NCI-H187 (cell line): ENCODE results near the gene WDR47.
"Not testable (repeated sequence)": the region's sequence is repeated elsewhere in the genome, so short reads cannot be mapped to it uniquely, and the experiment has no call there.

Experiments used
- DNase-seq, 2 experiments: peaks; one replicate each; lab custom pipeline; 2025; lab: John Stamatoyannopoulos, UW

The WDR47 gene

DNA sequence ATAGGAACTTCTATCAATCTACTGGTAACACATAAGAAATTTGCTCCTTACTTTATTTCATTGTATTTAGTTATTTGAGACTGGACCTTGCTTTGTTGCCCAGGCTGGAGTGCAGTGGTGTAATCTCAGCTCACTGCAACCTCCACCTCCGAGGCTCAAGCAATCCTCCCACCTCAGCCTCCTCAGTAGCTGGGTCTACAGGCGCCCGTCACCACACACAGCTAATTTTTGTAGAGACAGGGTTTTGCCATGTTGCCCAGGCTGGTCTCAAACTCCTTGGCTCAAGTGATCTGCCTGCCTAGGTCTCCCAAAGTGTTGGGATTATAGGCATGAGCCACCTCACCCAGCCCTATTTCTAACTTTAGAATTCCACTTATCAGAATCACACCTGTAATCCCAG, 10.2 kb upstream of the WDR47 start:
- not testable (repeated sequence) for DNase-seq

- no peak for DNase-seq
Measured at GRCh38 chr1:109050228-109050995, 8.5 kb upstream of the WDR47 start.

DNA sequence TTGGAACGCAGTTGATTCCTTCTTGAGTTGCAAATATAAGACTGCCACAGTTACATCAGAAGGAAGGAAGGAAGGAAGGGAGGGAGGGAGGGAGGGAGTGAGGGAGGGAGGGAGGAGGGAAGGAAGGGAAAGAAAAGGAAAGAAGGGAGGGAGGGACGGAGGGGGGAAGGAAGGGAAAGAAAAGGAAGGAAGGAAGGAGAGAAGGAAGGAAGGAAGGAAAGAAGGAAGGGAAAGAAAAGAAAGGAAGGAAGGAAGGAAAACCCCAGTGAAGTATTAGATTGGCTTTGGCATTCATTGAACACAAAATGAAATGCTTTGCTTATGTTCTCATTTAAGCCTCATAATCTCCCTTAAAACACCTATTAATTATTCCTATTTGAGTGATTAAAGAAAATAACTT, 6.4 kb upstream of the WDR47 start:
- no peak for DNase-seq

DNA sequence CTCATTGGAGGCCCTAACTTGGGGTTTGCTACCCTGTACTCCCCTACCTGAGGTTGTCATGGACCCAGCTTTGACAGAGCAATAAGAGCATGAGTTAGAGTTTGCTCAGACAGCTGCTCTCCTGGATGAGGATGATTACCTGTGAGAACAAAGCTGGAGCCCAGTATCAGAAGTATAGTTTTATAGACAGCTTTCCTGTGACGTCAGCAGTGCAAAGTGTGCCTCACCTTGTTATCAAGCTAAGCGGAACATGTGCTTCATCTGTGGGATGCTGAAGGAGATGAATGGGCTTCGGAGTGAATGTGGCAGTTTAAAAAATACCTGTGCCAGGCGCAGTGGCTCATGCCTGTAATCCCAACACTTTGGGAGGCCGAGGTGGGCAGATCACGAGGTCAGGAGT, 5.4 kb upstream of the WDR47 start:
- DNase-seq = no peak

- no peak for DNase-seq
Measured at GRCh38 chr1:109046671-109047070, 4.8 kb upstream of the WDR47 start.

DNA sequence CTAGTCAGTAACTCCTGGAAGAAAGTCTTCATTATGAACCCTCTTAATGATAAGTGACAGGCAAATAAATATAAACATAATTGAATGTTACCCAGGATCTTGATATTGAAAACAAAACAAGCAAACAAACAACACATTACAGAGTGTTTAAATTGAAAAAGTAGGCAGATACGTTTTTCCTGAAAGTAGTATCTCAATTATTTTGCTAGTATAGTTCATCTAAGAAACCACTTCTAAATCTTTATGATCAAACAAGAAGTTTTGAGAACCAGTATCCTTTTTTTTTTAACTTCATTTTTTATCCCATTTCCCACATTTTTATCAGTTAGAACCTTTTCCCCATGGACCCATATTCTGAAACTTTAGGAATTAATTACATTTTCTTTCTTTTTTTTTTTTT, 3.7 kb upstream of the WDR47 start:
- DNase-seq = no peak

- no peak for DNase-seq
Measured at GRCh38 chr1:109040989-109041620, 797 bp downstream of the WDR47 start.

- no peak for DNase-seq
Measured at GRCh38 chr1:109040627-109040988, 1.3 kb downstream of the WDR47 start.

GRCh38 chr1:109034382-109034781, 7.5 kb downstream of the WDR47 start:
- no peak for DNase-seq

- DNase-seq = not testable (repeated sequence)
Measured at GRCh38 chr1:109029493-109029892, 12.4 kb downstream of the WDR47 start.

DNA sequence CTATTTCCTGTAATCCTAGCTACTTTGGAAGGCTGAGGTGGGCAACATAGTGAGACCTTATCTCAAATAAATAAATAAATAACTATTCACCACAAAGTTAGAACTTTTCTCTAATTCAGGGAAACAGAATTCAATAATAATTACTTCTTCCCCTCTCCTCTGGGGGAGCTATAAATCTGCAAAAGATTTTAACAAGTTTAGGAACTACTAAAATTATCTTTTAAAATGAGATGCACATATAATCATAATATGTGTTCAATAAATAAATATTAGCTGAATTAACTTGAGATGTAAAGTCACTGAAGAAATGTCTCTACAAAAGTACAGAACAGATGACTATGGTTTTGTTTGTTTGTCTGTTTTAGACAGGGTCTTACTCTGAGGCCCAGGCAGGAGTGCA, 14.1 kb downstream of the WDR47 start:
- no peak for DNase-seq

- no peak for DNase-seq
Measured at GRCh38 chr1:109025694-109026093, 16.2 kb downstream of the WDR47 start.

DNA sequence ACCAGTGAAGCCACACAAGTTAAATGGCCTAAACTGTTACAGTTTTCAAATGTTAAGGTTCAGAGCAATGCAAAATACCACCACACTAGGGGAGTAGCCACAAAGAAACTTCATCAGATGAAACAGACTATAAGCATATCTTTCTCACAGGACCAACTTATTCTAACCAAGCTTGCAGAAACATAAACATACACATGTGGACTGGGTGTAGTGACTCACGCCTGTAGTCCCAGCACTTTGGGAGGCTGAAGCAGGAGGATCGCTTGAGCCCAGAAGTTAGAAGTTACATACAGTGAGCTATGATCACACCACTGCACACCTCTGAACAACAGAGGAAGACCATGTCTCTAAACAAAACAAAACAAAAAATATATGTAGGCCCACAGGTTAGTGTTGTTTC, 17.3 kb downstream of the WDR47 start:
- no peak for DNase-seq

GRCh38 chr1:109020693-109021257, 21.1 kb downstream of the WDR47 start:
- DNase-seq = no peak

DNA sequence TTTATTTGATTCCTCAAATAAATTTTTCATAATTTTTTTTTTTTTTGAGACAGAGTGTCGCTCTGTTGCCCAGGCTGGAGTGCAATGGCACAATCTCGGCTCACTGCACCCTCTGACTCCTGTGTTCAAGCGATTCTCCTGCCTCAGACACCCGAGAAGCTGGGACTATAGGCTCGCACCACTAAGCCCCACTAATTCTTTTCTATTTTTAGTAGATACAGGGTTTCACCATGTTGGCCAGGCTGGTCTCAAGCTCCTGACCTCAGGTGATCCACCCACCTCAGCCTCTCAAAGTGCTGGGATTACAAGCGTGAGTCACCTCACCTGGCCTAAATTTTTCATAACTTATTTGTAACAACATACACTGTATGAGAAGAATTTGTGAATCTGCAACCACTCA, 24.2 kb downstream of the WDR47 start:
- not testable (repeated sequence) for DNase-seq

DNA sequence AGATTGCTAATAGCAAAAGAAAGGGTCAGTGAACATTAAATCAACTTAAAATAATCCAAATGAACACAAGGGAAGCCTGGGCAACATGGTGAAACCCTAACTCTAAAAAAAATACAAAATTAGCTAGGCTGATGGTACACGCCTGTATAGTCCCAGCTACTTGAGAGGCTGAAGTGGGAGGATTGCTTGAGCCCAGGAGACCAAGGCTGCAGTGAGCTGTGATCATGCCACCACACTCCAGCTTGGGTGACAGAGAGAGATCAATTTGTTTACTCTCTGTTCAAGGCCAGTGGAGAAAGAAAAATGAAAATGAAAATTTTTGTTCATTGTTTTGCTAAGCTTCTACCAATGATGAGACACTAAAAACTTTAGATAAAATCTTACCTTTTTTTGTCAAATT, 24.8 kb downstream of the WDR47 start:
- no peak for DNase-seq

DNA sequence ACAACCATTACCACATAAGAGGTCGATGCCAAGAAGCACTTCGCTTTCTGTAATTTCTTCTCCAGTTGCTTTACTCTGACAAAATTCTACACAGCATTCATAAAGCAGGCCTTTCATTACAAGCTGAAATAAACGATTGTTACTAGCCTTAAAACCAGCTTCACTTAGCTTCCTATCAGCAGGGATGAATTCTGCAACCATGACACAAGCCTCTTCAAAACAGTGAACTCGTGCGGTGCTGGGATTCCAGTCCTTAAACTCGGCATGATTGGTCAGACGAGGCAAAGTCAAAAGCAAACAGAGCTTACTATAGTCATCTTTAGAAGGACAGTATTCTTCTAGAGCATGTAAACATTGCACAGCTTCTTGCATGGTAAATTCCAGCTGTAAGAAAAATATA, 30.6 kb downstream of the WDR47 start:
- no peak for DNase-seq

DNA sequence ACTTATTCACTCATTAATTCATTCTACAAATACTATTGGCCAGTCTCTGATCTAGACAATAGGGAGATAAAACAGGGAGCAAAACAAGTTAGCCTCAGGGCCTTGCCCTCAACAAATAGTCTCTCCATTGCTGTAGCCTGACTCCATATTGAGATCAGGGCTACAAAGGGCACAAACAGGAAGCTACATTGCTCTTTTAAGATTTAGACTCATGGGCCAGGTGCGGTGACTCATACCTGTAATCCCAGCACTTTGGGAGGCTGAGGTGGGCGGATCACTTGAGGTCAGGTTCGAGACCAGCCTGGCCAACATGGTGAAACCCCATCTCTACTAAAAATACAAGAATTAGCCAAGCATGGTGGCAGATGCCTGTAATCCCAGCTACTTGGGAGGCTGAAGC, 45.3 kb downstream of the WDR47 start:
- not testable (repeated sequence) for DNase-seq

GRCh38 chr1:108983114-108983513, 58.8 kb downstream of the WDR47 start:
- DNase-seq = no peak

DNA sequence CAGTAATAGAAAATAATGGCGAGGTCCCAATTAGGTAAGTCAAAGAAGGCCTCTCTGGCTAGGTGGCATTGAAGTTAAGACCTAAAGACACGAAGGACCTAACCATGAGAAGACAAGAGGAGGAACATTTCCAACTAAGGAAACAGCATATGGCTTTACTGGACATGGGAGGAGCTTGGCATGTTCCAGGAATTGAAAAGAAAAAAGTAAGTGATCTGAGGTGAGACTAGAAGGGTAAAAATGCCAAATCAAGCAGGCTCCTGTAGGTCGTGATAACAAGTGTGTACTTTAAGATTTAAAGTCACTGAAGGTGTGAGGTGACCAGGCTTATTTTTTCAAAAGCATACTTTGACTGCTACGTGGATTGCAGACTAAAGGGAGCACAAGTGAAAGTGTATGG, 65.2 kb downstream of the WDR47 start:
- DNase-seq = no peak

GRCh38 chr1:108972951-108973350, 69.0 kb downstream of the WDR47 start:
- DNase-seq = no peak

DNA sequence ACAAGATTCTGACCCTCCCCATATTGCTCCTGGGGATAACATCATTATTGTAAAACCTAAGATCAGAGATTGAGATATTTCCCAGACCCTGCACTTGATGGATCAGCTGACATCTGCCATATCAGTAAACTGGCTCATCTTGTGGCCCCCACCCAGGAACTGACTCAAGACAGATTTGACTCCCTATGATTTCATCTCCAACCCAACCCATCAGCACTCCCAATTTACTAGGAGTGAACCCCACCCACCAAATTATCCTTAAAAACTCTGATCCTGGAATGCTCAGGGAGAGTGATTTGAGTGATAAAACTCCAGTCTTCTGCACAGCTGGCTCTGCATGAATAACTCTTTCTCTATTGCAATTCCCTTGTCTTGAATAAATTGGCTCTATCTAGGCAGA, 72.6 kb downstream of the WDR47 start:
- no peak for DNase-seq

GRCh38 chr1:108963052-108963686, 78.7 kb downstream of the WDR47 start, which contains the start of gene CLCC1:
CLCC1 (minus strand) TSS chr1:108963484; CDS start chr1:108950437, 13,047 bp downstream.
- DNase-seq = peak; percentile 77 to 89
